ENCODE measurements around the gene CAPN12. TPM values are rescaled to one million over a fixed set of nuclear protein-coding genes. Genes with fewer than 3 reads are reported as not detected.

CAPN12 gene
- total and polyA plus RNA-seq, 10 of the 15 experiments (the other 5 are each of a cell fraction or from before 2014, with no cell fraction given) = 0.64 to 4.6 (median 2.0) TPM

DNA sequence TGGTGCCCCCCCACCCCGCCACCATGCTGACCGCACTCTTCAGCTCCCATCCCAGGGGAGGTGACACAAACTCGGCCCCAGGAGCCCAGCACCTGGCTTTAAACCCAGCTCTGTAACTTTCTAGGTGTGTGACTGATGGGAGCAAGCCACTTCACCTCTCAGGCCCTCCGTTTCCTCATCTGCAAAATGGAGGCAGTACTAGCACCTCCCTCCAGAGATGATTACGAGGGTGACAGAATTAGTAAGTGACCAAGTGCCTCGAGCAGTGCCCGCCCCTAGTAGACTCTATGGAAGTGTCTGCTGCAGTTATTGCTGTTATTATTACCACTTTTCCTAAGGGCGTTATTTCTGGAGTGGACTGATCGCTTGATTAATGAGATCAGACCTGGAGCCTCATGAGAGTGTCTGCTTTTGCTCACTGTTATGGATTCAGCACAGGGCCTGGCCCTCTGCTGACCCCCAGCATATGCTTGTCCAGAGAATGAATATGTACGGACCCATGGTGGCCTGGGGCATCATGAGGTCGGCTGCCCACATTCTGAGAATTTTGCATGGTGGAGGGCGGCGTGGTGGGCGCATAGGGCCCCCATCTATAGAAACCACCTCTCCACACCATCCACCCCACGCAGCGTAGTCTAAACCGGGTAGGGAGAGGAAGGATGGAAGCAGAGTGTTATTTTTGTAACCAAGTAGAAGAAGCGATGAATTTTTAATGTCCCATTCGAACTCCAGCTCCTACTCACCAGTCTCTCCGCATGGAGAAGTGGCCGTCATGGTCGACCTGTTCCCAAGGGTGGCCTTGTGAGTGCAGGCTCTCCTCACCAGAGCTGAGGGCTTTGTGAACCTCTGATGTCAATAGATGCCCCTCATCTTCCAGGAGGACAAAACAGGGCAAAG, 48.2 kb downstream of the CAPN12 start (continued):
- TF ChIP-seq WRNIP1 (IDR thresholded peaks at IDR 0.05; ENCODE audit: borderline replicate concordance, low read depth, low read length) (no peak), ZNF207 (IDR thresholded peaks at IDR 0.05; ENCODE audit: borderline replicate concordance) (no peak), STAT1 (conservative IDR thresholded peaks at IDR 0.05) (no peak), DPF2 (IDR thresholded peaks at IDR 0.05) (no peak), ZBED1 (IDR thresholded peaks at IDR 0.05; ENCODE audit: borderline replicate concordance) (no peak), E4F1 (IDR thresholded peaks at IDR 0.05; ENCODE audit: borderline replicate concordance, partially characterized antibody) (no peak), JUNB (IDR thresholded peaks at IDR 0.05) (no peak), ZBTB11 (CRISPR knock-in tag; IDR thresholded peaks at IDR 0.05) (no peak)

Measured in GM12878 (cell line).